ENCODE results near the gene AGPAT4. TPM values are rescaled to one million over a fixed set of nuclear protein-coding genes. Genes with fewer than 3 reads are reported as not detected.

The AGPAT4 gene
- total RNA-seq (2021; ENCODE audit: unreplicated experiment) (15.5 TPM), Bru-seq, nascent RNA (percentile 80 among the genes with signal in this experiment), BruChase-seq, experiment 1, labeled RNA remaining after a 6-hour chase (percentile 69 among the genes with signal in this experiment), BruChase-seq, experiment 2, labeled RNA remaining after a 2-hour chase (percentile 61 among the genes with signal in this experiment)
- polyA plus RNA-seq (2012), result 9.6 and 13.4 TPM in 2 replicates
- long read RNA-seq, full-length matches to known transcripts, result 3 of 10 reads
- long read RNA-seq, partial matches to known transcripts, result 2 of 10 reads
- long read RNA-seq, other reads (novel, unspliced or antisense), result 5 of 10 reads

DNA sequence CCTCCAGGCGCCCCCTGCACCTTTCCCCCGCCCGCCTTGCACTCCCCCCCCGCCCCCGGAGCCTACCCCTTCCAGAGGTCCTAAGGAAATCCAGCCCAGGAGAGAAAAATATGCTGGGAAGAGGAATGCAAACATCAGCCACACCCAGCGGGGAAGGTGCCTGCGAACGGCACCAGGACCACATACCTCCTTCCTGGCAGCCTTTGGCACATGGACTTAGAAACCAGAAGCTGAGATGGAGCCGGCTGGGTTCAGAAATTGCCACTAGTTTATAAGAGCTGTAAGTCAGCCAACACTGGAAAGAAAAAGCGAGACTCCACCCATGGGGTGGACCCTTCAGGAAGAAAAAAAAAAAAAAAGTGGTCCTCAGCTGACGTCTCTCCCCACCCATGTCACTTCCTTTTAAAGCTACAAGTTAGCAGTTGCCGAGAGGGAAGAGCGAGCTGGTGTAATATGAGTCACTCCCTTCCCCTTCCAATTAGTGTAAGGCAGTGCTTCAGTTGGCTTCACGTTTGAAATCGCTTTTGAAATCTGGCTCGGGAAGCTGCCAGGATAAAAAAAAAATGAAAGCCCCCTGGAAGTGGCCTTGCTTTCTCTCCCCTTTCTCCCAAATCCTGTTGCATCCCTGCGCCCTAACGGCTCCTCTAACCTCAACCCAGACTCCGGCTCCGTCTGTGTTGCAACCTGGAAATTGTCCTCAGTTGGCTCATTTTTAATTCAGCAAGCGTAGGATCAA is at the start of gene AGPAT4:
TSS of gene AGPAT4 (minus strand) at position 310 of the 736 bp plus-strand sequence. CDS start 41,848 bp downstream, outside the sequence.
- Histone ChIP-seq H3K36me3 (ENCODE audit: control insufficient read depth in 1 of 2, insufficient read depth in 2 of 2, low read length in 2 of 2) (no peaks in the 10 kb centered on the region), H3K9me3 (ENCODE audit: control insufficient read depth in 1 of 2, insufficient read depth in 1 of 2, low read depth in 1 of 2, low read length in 2 of 2) (no peaks in the 10 kb centered on the region), H3K27me3 (ENCODE audit: insufficient read depth, low read length) (no peaks in the 10 kb centered on the region), H3K4me1 (ENCODE audit: control insufficient read depth in 1 of 2, insufficient read depth in 2 of 2, low read length in 2 of 2) (peaks cover 4 to 40% of the 10 kb centered on the region in 2 experiments; a peak in 2 of 4 replicates), H3K79me2 (ENCODE audit: insufficient read depth, low read length) (peaks cover 9% of the 10 kb centered on the region; the same call in 1 of the 2 replicates), H2AFZ (ENCODE audit: low read depth, low read length, poor library complexity, severe bottlenecking) (peak within 1 kb of the TSS; percentile 82), H3K4me2 (ENCODE audit: low read length) (peak within 1 kb of the TSS; percentile 75), H4K20me1 (ENCODE audit: insufficient read depth) (no peaks in the 10 kb centered on the region; the same call in 1 of the 2 replicates), H3K4me3 (replicated peaks in 1 of 2; ENCODE audit: low read depth in 1 of 2, low read length in 2 of 2) (peak within 1 kb of the TSS; percentile 73 to 78), H3K27ac (ENCODE audit: low read depth, low read length) (peak within 1 kb of the TSS; percentile 40), H3K9ac (ENCODE audit: low read length) (peak within 1 kb of the TSS; percentile 58), H3K9me2 (ENCODE audit: insufficient read depth) (no peaks in the 10 kb centered on the region)
- ATAC-seq (peak; percentile 90), DNase-seq (ENCODE audit: low read depth, low spot score) (peak; percentile 92)
- BruUV-seq (replicated peaks), result no TSS peak
- ChIA-PET RAD21 (ENCODE audit: low non-redundant PET in 1 of 2, low total read pairs in 2 of 2, uncharacterized antibody in 2 of 2, unreplicated experiment in 2 of 2) (interaction anchor here (0.5 to 1.1 kb wide), 3 partner anchors 12 to 1484 kb away, joined by 3 to 8 read pairs (median 3); no protein-coding TSS in a partner anchor), POLR2A (interaction anchor here (0.6 to 2.2 kb wide), 7 partner anchors 10 to 523 kb away, joined by 3 to 7 read pairs (median 3); no protein-coding TSS in a partner anchor), CTCF (interaction anchor here (1.5 kb wide), 2 partner anchors 97 to 99 kb away, joined by 4 read pairs; no protein-coding TSS in a partner anchor)
- TF ChIP-seq RAD21 (IDR thresholded peaks at IDR 0.05; ENCODE audit: low read depth) (peak; percentile 23; the same call in 1 of the 2 replicates), FOSL1 (IDR thresholded peaks at IDR 0.05; ENCODE audit: low read depth) (peak; percentile 67), POLR2A (IDR thresholded peaks at IDR 0.05; ENCODE audit: borderline replicate concordance, extremely low read depth, insufficient read depth, insufficient read length) (no peak), SP1 (IDR thresholded peaks at IDR 0.05; ENCODE audit: low read depth) (peak; percentile 87), JUND (IDR thresholded peaks at IDR 0.05) (peak; percentile 68), ELF1 (IDR thresholded peaks at IDR 0.05; ENCODE audit: borderline replicate concordance, low read depth) (no peak), SIN3A (IDR thresholded peaks at IDR 0.05; ENCODE audit: low read depth) (0 out of 2 replicates have a peak, but pooled peaks have one; percentile 23), ZNF274 (IDR thresholded peaks at IDR 0.05; ENCODE audit: low read depth, low read length) (no peak), POLR2AphosphoS5 (IDR thresholded peaks at IDR 0.05; ENCODE audit: low read depth, low read length) (peak; percentile 88), CEBPB (IDR thresholded peaks at IDR 0.05; ENCODE audit: low read depth) (peak; percentile 30; the same call in 1 of the 2 replicates), YY1 (IDR thresholded peaks at IDR 0.05; ENCODE audit: extremely low read depth, insufficient replicate concordance, low read depth, low read length) (no peak), SRF (IDR thresholded peaks at IDR 0.05; ENCODE audit: low read depth) (peak; percentile 97)
- TF ChIP-seq, protein P1, sequence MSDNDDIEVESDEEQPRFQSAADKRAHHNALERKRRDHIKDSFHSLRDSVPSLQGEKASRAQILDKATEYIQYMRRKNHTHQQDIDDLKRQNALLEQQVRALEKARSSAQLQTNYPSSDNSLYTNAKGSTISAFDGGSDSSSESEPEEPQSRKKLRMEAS (IDR thresholded peaks at IDR 0.05), result peak; percentile 57
- intact Hi-C loops (cut with micrococcal nuclease), result loop anchor here (10.0 kb wide), 2 partner anchors 81 to 109 kb away; no protein-coding TSS in a partner anchor

Data from HCT116 (cell line).